Activated naive CD4-positive, alpha-beta T cell treated with anti-CD3 and anti-CD28 coated beads, Interleukin-2, amount 10 ng/mL, durations not matched to agents 7 days and 5 days (primary cell): ENCODE measurements around the gene TIPARP.
"Not testable (repeated sequence)": the region's sequence is repeated elsewhere in the genome, so short reads cannot be mapped to it uniquely, and the experiment has no call there.

Experiments
- CTCF ChIA-PET: fragments of 350-600 bp; sonication (Branson Sonifier 250); formaldehyde crosslinking; loops from one replicate; lab custom pipeline; 2021; ENCODE audit warnings: antibody characterized with exemption; lab: Charles Lee
- DNase-seq: peaks from one replicate; pipeline ENCODE4 v3.0.0-alpha.2; 2020
- H3K27ac Mint-ChIP-seq: one replicate; pipeline ENCODE4 v1.8.0; 2021; ENCODE audit warnings: mild to moderate bottlenecking, moderate library complexity, mixed read lengths
- H3K27me3 Mint-ChIP-seq: one replicate; pipeline ENCODE4 v1.8.0; 2021; ENCODE audit warnings: mild to moderate bottlenecking, mixed read lengths
- H3K36me3 Mint-ChIP-seq: one replicate; pipeline ENCODE4 v1.8.0; 2021; ENCODE audit warnings: mixed read lengths
- H3K4me1 Mint-ChIP-seq: one replicate; pipeline ENCODE4 v1.8.0; 2021; ENCODE audit warnings: mixed read lengths
- H3K4me3 Mint-ChIP-seq: one replicate; pipeline ENCODE4 v1.8.0; 2021; ENCODE audit warnings: mild to moderate bottlenecking, moderate library complexity, mixed read lengths
- H3K9me3 Mint-ChIP-seq: one replicate; pipeline ENCODE4 v1.8.0; 2021; ENCODE audit warnings: mixed read lengths

TIPARP gene

DNA sequence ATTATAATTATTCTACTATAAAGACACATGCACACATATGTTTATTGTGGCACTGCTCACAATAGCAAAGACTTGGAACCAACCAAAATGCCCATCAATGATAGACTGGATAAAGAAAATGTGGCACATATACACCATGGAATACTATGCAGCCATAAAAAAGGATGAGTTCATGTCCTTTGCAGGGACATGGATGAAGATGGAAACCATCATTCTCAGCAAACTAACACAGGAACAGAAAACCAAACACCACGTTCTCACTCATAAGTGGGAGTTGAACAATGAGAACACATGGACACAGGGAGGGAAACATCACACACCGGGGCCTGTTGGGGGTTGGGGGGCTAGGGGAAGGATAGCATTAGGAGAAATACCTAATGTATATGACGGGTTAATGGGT, 62.7 kb downstream of the TIPARP start:
- H3K36me3 Mint-ChIP-seq, DNase-seq, H3K9me3 Mint-ChIP-seq, CTCF ChIA-PET, H3K27me3 Mint-ChIP-seq, H3K27ac Mint-ChIP-seq, H3K4me3 Mint-ChIP-seq, H3K4me1 Mint-ChIP-seq: not testable (repeated sequence)

DNA sequence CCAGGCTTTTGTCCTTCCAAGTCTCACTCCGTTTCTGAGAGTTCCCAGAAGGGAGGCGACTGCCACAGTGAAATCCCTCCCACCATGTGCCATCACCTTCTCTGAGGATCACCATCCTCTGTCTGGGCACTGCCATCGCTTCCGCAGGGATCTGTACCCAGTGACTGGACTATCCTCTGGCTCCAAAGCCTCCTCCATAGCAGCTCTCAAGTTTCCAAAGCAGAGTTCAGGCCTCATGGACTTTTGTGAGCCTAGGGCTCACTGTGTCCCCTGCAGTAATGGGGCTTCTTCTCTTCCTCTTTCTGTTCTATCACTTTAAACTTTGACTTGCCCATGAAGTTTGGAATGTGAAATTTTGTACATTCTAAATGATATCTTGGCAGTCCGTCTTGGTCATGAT, 63.9 kb downstream of the TIPARP start:
- Mint-ChIP-seq H3K27ac (no peak overlapping the region), H3K36me3 (peaks cover 1% of the 10 kb centered on the region), H3K4me1 (no peaks in the 10 kb centered on the region), H3K9me3 (no peaks in the 10 kb centered on the region), H3K27me3 (peaks cover 9% of the 10 kb centered on the region), H3K4me3 (no peak overlapping the region)
- no peak for DNase-seq
- CTCF ChIA-PET = no interaction called here

DNA sequence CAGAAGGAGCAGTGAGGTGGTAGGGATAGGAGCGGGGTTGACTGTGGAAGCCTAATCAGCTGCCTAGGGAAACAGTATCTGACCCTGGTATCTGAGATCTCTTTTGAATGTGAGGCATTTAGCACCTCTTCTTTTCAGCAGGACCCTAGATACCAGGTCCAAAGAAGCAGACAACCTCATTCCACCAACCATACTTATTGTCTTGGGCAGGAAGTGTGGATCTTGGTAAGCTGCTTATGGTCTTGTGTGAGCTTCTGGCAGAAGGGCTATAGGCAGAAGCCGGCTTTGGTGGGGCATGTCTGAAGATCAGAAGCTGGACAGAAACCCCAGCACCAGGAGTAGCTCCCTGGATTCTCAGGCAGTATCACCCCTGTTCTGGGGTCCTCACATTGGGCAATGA, 65.6 kb downstream of the TIPARP start:
- no peaks in the 10 kb centered on the region for H3K9me3 Mint-ChIP-seq
- H3K36me3 Mint-ChIP-seq = peaks cover 1% of the 10 kb centered on the region
- no peak overlapping the region for H3K27ac Mint-ChIP-seq
- H3K4me3 Mint-ChIP-seq = no peak overlapping the region
- CTCF ChIA-PET = no interaction called here
- no peaks in the 10 kb centered on the region for H3K4me1 Mint-ChIP-seq
- DNase-seq = no peak
- peaks cover 9% of the 10 kb centered on the region for H3K27me3 Mint-ChIP-seq

GRCh38 chr3:156740581-156740980, 66.2 kb downstream of the TIPARP start:
- H3K36me3 Mint-ChIP-seq, CTCF ChIA-PET, H3K27ac Mint-ChIP-seq, H3K27me3 Mint-ChIP-seq, DNase-seq, H3K4me1 Mint-ChIP-seq, H3K9me3 Mint-ChIP-seq, H3K4me3 Mint-ChIP-seq: not testable (repeated sequence)

- H3K36me3 Mint-ChIP-seq = peaks cover 8% of the 10 kb centered on the region
- no peak for DNase-seq
- H3K9me3 Mint-ChIP-seq = peaks cover 5% of the 10 kb centered on the region
- peaks cover 9% of the 10 kb centered on the region for H3K27me3 Mint-ChIP-seq
- CTCF ChIA-PET = no interaction called here
- no peaks in the 10 kb centered on the region for H3K4me1 Mint-ChIP-seq
- no peak overlapping the region for H3K27ac Mint-ChIP-seq
- no peak overlapping the region for H3K4me3 Mint-ChIP-seq
Measured at GRCh38 chr3:156741935-156742334, 67.5 kb downstream of the TIPARP start.

- DNase-seq = no peak
- Mint-ChIP-seq H3K9me3 (peaks cover 10% of the 10 kb centered on the region), H3K36me3 (peaks cover 11% of the 10 kb centered on the region), H3K27me3 (peaks cover 9% of the 10 kb centered on the region), H3K27ac (no peak overlapping the region), H3K4me1 (no peaks in the 10 kb centered on the region), H3K4me3 (no peak overlapping the region)
- CTCF ChIA-PET = no interaction called here
Measured at GRCh38 chr3:156742401-156742800, 68.0 kb downstream of the TIPARP start.

- H3K27me3 Mint-ChIP-seq = peaks cover 8% of the 10 kb centered on the region
- H3K36me3 Mint-ChIP-seq = peaks cover 13% of the 10 kb centered on the region
- H3K9me3 Mint-ChIP-seq = peaks cover 13% of the 10 kb centered on the region
- no peak overlapping the region for H3K27ac Mint-ChIP-seq
- no peak for DNase-seq
- H3K4me1 Mint-ChIP-seq = no peaks in the 10 kb centered on the region
- no peak overlapping the region for H3K4me3 Mint-ChIP-seq
- CTCF ChIA-PET = no interaction called here
Measured at GRCh38 chr3:156743859-156744258, 69.5 kb downstream of the TIPARP start.

DNA sequence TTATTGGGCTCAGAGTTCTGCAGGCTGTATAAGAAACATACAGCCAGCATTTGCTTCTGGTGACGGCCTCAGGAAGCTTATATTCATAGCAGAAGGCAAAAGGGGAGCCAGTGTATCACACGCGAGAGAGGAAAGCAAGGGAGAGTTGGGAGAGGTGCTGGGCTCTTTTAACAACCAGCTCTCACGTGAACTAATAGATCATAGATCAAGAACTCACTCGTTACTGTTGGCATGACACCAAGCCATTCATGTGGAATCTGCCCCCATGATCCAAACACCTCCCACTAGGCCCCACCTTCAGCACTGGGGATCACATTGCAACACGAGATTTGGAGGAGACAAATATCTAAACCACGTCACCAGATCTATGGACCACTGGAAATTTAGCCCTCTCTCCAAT, 70.2 kb downstream of the TIPARP start:
- Mint-ChIP-seq H3K27me3 (peaks cover 5% of the 10 kb centered on the region), H3K4me1 (no peaks in the 10 kb centered on the region), H3K27ac (no peak overlapping the region), H3K4me3 (no peak overlapping the region), H3K36me3 (peaks cover 13% of the 10 kb centered on the region), H3K9me3 (peaks cover 13% of the 10 kb centered on the region)
- CTCF ChIA-PET = no interaction called here
- DNase-seq = no peak

DNA sequence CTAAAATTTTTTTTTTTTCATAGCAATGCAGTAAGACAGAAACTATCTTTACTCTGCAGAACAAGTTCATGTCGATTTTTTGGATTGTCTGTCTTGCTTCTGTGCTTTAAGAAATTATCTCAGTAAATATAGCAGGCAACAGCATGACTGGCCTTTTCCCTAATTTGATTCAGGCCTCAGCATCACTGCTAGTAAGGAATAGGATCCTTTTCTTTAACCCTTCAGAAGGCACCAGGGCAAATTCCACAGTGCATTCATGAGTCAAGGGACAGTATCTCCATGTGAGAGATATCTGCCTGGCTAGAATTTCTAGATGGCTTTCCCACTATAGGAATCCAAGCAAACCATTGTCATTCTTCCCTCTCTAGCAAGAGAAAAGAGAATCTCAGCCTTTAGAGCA, 71.4 kb downstream of the TIPARP start:
- DNase-seq = no peak
- Mint-ChIP-seq H3K27ac (no peak overlapping the region), H3K4me1 (no peaks in the 10 kb centered on the region), H3K9me3 (peaks cover 13% of the 10 kb centered on the region), H3K27me3 (peaks cover 11% of the 10 kb centered on the region), H3K36me3 (peaks cover 13% of the 10 kb centered on the region), H3K4me3 (no peak overlapping the region)
- CTCF ChIA-PET = no interaction called here

DNA sequence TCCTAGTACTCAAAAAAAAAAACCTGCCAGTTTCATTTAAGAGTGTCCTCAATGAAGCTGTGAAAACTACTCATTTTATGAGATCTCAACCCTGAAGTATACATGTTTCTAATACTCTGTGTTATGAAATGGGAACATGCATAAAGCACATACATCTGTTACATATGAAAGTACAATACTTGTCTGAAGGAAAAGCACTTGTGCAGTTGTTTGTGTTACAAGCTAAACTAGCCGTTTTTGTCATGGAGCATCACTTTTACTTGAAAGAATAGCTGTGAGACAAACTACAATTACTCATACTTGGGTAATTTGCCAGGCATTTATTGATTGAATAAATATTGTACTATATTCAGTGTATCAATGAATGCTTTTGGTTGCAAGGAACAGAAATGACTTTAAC, 72.7 kb downstream of the TIPARP start:
- DNase-seq = no peak
- peaks cover 13% of the 10 kb centered on the region for H3K36me3 Mint-ChIP-seq
- peaks cover 13% of the 10 kb centered on the region for H3K9me3 Mint-ChIP-seq
- CTCF ChIA-PET = no interaction called here
- peaks cover 21% of the 10 kb centered on the region for H3K27me3 Mint-ChIP-seq
- no peaks in the 10 kb centered on the region for H3K4me1 Mint-ChIP-seq
- H3K4me3 Mint-ChIP-seq = no peak overlapping the region
- H3K27ac Mint-ChIP-seq = no peak overlapping the region

- no peaks in the 10 kb centered on the region for H3K4me1 Mint-ChIP-seq
- no peak overlapping the region for H3K27ac Mint-ChIP-seq
- peaks cover 13% of the 10 kb centered on the region for H3K36me3 Mint-ChIP-seq
- H3K27me3 Mint-ChIP-seq = peaks cover 32% of the 10 kb centered on the region
- H3K9me3 Mint-ChIP-seq = peaks cover 13% of the 10 kb centered on the region
- no peak for DNase-seq
- no peak overlapping the region for H3K4me3 Mint-ChIP-seq
- CTCF ChIA-PET = no interaction called here
Measured at GRCh38 chr3:156749244-156749643, 74.9 kb downstream of the TIPARP start.

DNA sequence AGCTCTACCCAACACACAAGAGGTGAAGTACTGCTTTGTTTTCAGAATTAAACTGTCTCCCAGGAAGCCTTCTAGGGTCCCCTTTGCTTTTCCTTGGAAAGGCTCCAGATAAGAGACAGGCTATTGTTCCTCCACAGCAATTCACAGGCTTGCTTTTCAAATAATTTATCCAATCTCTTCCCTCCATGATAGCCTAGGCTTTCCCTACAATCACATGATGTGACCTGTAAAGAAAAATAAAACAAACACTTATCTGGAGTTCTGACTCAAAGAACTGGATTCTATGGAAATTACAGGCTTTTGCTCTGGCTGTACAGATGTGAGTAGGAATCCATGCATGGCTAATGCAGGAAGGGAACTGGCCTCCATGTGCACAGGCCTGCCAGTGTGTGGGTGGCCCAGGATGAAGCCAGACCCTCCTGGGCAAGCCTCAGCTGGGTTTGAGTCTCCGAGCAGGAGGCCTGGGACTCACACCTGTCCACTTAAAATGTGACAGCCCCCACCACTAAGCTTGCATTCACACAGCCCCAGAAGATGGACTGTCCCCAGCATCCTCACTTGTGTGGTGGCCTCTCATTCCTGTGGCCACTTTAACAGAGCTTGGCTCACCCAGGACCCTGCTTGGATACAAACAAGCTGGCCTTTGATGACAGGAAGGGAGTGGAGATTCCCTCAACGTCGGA, 75.9 kb downstream of the TIPARP start:
- no peak for DNase-seq
- H3K4me3 Mint-ChIP-seq = no peak overlapping the region
- peaks cover 32% of the 10 kb centered on the region for H3K27me3 Mint-ChIP-seq
- H3K27ac Mint-ChIP-seq = no peak overlapping the region
- peaks cover 11% of the 10 kb centered on the region for H3K36me3 Mint-ChIP-seq
- H3K4me1 Mint-ChIP-seq = no peaks in the 10 kb centered on the region
- CTCF ChIA-PET = no interaction called here
- H3K9me3 Mint-ChIP-seq = peaks cover 13% of the 10 kb centered on the region

- Mint-ChIP-seq H3K4me1 (no peaks in the 10 kb centered on the region), H3K4me3 (no peak overlapping the region), H3K27me3 (peaks cover 32% of the 10 kb centered on the region), H3K9me3 (peaks cover 13% of the 10 kb centered on the region), H3K36me3 (peaks cover 8% of the 10 kb centered on the region), H3K27ac (no peak overlapping the region)
- CTCF ChIA-PET = no interaction called here
- DNase-seq = no peak
Measured at GRCh38 chr3:156750874-156751245, 76.5 kb downstream of the TIPARP start.

DNA sequence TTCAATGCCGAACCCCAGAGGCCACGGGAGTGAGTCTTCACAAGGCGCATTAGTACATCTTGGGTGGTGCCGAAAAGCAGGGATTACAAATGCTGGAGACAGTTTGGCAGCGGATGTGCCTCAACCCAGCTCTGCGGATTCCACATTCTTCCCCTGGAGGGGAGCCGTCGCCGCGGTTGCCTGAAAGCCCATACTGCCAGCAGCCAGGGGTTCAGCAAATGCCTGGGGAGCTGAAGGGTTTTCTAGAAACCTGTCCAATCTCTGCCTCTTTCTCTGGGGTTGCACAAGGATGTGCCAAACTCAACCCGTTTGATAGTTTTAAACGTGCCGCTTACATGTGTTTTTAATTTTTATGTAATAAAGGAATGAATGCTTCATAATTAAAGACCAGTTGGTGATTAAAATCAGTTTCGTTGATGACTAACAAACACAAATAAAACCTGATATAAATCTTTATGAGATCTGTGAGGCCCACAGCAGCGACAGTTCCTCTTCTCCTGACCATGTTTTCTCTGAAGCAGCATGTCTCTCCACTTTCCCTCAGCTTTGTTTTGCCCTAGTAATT, 77.2 kb downstream of the TIPARP start:
- Mint-ChIP-seq H3K27me3 (peaks cover 32% of the 10 kb centered on the region), H3K27ac (no peak overlapping the region), H3K4me3 (no peak overlapping the region), H3K4me1 (no peaks in the 10 kb centered on the region), H3K9me3 (peaks cover 12% of the 10 kb centered on the region), H3K36me3 (peaks cover 8% of the 10 kb centered on the region)
- CTCF ChIA-PET = no interaction called here
- DNase-seq = no peak
